GM19351 (cell line): ENCODE results near the gene RYR1.
"Not testable (repeated sequence)": the region's sequence is repeated elsewhere in the genome, so short reads cannot be mapped to it uniquely, and the experiment has no call there.

Experiments
- ATAC-seq: cut with Tn5 transposase; IDR thresholded peaks from one replicate; pipeline ENCODE4 v1.9.1; 2021; ENCODE audit warnings: mild to moderate bottlenecking, moderate library complexity; ENCODE audit not compliant: unreplicated experiment

Gene RYR1

GRCh38 chr19:38597075-38597474 lies 163.6 kb downstream of the RYR1 start:
- no peak for ATAC-seq

DNA sequence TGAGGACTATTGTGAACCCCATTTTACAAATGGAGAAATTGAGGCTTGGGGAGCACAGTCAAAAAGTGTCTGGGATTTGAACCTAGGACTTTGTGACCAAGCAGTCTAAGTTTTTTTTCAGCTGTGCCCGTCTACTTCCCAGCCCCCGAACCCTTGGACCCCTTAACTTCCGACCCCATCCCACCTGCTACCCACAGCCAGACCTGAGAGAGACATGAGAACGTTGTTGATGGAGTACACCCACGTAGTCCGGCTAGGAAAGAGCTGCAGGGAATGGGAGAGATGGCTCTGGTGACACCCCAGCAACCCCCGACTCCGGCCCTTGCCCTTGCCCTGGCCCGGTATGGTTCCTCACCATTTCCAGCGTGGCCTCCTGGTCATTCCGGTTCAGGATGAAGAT lies 166.2 kb downstream of the RYR1 start:
- no peak for ATAC-seq

- not testable (repeated sequence) for ATAC-seq
Observed at GRCh38 chr19:38602856-38603255, 169.4 kb downstream of the RYR1 start.

DNA sequence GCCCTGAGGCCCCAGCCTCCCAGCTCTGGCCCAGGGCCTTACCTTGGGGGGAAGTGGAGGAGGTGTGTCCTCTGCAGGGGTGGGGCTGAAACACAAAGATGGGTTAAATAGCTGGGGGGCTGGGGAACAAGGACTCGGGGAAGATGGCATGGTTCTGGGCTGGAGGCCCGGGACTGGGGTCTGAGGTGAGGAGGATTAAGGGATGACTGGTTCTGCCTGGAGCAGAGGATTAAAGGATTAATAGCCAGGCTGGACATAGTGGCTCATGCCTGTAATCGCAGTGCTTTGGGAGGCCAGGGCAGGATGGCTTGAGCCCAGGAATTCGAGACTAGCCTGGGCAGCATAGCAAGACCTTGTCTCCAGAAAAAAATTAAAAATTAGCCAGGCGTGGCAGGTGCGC lies 172.6 kb downstream of the RYR1 start:
- ATAC-seq = no peak

GRCh38 chr19:38614289-38614688 lies 180.8 kb downstream of the RYR1 start:
- ATAC-seq = no peak

DNA sequence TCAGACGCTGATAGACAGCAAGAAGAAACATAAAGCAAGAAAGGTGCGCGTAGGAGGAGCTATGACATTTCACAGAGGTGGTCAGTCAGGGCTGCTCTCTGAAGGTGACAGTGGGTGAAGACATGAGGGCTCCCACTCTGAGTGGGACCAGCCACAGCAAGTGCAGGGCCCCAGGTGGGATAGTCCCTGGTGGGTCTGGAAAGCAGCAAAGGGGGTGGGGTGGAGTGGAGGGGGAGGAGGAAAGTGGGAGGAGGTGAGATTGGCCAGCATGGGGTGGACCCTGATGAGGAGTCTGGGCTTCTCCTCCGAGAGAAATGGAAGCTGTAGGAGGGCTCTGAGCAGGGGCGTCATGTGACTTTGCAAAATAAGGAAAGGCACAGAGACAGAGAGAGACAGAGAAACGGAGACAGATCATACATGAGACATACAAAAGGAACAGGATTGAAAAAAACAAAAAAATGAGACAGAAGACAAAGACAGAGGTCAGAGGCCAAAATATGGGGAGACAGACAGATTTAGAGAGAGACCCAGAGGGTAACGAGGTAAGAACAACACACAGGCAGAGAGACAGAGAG lies 181.6 kb downstream of the RYR1 start:
- no peak for ATAC-seq

DNA sequence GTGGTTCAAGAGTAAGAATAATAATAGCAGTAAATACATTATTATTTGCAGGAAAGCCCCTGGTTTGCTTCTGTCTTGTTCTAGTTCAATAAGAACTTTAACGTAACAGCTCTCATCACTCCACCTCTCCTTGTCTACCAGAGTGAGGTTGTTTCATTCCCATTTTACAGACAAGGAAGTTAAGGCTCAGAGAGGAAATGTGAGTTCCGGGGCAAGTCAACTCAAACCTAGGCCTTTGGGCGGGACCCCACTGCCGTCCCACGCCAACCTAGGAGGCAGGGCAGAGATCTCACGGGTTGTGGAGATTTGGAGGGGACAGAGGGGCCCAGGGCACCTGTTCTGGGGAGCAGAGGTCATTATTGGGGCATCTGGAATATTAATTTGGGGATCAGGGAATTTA lies 182.8 kb downstream of the RYR1 start:
- ATAC-seq = no peak

GRCh38 chr19:38617283-38617763 lies 183.8 kb downstream of the RYR1 start:
- no peak for ATAC-seq

DNA sequence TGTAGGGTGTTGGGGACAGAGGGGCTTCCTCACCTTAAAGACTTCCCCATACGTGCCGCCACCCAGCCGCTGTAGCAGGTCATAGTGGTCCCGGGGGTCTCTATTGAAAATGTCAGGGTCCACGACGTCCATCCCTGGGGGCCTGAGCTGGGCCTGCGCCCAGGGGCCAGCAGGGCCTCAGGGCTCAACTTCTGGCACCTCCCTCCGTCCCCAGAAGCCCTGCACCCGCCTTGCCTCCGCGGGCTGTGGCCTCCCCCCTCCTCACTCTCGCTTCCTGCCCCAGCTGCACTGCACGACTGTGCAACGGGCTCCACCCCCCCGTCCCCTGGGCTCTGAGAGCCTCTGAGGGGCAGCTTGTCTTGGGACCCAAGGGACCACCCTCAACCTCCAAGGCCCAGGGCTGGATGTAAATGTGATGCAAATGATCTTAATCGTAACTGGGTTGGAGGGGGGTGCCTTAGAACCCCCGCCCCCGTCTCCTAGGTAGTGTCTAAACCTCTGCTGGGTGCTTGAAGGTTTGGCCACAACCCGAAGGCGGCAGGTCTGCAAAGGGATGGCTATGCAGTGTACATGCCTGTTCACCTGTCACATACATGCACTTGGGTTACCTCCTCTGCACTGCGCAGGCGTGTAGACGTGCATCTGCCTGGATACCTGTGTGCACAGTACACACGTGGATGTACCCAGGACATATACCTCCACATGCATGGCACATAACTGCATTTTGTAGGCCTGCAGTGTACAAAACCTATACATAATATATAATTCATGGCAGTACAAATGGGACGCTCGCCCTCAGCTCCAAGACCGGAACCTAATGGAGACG lies 184.5 kb downstream of the RYR1 start, which contains the start of gene MAP4K1:
MAP4K1 (minus strand) TSS at position 190 of the 826 bp plus-strand sequence; CDS start at position 132, 58 bp downstream.
- peak; percentile 67 for ATAC-seq

DNA sequence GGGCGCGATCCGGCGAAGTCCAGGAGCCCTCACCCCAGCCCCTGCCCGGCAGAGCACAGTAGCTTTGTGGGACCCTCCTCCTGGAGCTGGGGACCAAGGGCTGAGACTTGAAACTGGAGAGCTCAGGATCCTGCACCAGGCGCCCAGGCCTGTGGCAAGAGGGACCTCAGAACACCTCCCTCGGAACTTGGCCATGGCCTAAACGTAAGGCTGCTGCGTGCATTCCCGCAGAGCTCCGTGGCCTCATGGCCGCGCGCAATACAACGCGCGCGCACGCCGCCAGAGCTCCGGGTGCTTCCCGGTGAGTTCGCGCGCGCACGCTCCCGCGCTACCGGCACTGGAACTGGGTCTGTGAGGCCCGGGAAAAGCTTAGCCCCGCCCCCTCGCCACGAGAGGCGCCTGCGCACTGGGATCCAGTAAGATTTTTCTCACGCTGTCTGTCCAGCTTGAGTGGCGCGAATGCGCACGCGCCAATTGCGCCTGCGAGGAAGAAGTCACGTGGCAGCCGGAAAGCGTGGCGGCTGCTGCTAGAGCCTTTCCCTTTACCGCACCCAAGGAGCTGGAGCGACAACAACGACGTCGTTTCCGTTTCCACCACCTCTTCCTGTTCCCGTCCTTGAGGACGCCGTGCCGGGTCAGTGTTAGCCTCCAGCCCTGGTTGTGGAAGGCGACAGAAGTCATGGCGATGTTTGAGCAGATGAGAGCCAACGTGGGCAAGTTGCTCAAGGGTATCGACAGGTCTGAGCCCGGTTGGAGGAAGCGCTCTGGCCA lies 185.3 kb downstream of the RYR1 start, which contains the start of gene EIF3K:
EIF3K (plus strand) TSS at position 599 of the 771 bp plus-strand sequence; CDS start at position 680, 81 bp downstream.
- peak; percentile 44 for ATAC-seq

- no peak for ATAC-seq
Observed at GRCh38 chr19:38619361-38620174, 186.1 kb downstream of the RYR1 start.

DNA sequence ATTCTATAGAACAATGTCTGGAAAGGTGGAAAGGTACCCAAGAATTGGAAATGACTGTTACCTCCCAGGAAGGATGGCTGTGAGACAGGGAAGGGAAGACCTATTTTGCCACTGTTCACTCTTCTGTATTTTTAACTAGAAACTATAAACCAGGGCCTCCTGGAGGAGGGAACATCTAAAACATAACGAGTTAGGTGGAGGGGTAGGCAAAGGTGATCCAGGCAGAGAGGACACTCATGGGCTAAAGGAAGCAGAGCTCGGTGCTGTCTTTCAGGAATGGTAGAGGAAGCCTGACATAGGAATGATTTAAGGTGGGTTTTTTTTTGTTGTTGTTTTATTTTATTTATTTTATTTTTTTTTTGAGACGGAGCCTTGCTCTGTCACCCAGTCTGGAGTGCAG lies 191.3 kb downstream of the RYR1 start:
- no peak for ATAC-seq

DNA sequence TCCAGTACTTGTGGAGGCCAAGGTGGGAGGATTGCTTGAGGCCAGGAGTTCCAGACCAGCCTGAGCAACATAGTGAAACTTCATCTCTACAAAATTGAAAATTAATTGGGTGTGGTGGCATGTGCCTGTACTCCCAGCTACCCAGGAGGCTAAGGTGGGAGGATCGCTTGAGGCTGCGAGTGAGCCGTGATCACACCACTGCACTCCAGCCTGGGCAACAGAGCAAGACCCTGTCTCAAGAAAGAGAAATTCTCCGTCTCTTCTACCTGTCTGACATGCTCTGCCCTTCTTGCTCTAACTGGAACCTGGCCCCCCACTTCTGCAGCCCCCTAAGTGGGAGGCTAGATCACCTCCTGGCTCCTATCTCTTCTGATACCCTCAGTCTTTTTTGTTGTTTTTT lies 192.9 kb downstream of the RYR1 start:
- ATAC-seq = no peak

- ATAC-seq = no peak
Observed at GRCh38 chr19:38629568-38629967, 196.1 kb downstream of the RYR1 start.

GRCh38 chr19:38631301-38631700 lies 197.8 kb downstream of the RYR1 start:
- ATAC-seq = not testable (repeated sequence)

- ATAC-seq = not testable (repeated sequence)
Observed at GRCh38 chr19:38631811-38632475, 198.5 kb downstream of the RYR1 start.

- ATAC-seq = no peak
Observed at GRCh38 chr19:38632476-38633213, 199.2 kb downstream of the RYR1 start.

DNA sequence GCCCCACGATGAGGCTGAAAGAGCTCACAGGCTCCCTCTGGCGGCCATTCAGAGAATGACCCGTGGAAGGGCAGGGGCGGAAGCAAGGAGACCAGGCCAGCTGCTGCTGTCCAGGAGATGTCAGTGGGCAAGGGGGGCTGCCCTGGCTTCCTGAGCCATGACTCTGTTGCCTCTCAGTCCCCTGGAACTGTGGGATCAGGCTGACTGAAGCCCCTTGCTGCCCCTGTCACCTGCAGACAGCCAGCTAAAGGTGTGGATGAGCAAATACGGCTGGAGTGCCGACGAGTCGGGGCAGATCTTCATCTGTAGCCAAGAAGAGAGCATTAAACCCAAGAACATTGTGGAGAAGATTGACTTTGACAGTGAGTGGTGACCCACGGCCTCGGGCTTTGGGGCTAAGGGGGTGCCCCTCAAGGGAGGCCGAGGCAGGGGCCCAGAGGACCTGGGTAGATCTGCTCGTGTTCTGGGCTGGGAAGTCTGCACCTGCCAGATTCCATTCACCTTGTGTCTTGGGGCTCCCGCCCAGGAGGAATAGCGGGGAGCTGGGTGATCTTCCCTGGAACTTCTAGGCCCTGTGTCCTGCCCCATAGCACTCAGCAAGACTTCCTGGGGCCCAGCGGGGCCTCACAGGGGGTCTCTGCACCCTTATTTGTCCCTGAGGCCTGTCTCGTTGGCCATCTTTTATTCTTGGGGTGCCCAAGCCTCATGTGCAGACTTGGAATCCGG lies 201.4 kb downstream of the RYR1 start:
- ATAC-seq = no peak
